HTERT RPE-1 (cell line): Measurements from ENCODE around the gene RNASEH1.

Experiments
- in situ Hi-C: fragments of 300-500 bp; cut with MboI; formaldehyde crosslinking; loops from 4 replicates; pipeline ENCODE4 v1.14.3; 2020; ENCODE audit warnings: low sequenced_read_pairs

RNASEH1 gene, protein sequence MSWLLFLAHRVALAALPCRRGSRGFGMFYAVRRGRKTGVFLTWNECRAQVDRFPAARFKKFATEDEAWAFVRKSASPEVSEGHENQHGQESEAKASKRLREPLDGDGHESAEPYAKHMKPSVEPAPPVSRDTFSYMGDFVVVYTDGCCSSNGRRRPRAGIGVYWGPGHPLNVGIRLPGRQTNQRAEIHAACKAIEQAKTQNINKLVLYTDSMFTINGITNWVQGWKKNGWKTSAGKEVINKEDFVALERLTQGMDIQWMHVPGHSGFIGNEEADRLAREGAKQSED

DNA sequence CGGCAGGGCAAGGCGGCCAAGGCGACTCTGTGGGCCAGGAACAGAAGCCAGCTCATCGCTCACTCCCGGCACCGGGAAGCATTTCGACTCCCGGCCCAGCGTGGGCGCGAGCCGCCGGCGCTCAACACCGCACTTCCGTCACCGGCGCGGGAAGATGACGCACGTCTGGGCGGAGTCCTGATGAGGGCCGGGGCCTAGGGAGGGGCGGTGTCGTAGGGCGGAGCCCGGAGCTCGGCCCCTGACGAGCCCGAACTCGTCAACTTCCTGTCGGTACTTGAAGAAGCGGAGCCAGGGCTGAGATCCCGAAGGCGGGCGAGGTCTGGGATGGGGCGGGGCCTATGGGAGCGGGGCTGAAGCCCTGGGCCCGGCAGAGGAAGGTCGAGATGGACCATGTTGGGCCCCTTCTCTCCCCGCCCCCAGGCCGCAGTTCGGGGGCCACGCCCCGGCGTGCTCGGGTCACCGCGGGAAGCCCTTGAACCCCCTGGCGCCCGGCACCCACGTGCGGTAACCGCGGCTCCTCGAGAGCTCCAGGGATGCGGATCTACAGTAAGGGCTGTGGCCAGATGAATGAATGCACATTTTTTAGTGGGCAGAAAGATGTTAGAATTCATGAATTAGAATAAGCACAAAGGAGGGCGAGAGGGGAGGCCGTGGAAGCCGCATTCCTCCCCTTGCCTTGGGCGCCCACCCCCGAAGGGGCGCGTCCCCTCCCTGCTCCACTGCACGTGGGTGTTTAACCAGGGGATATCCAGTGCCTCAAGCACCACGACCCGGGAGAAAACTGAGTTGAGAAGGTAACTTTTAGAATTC is at the start of gene RNASEH1:
TSS of gene RNASEH1 (minus strand) at position 129 of the 810 bp plus-strand sequence. CDS start at position 56, 73 bp downstream.
- in situ Hi-C loops = no loop called here

DNA sequence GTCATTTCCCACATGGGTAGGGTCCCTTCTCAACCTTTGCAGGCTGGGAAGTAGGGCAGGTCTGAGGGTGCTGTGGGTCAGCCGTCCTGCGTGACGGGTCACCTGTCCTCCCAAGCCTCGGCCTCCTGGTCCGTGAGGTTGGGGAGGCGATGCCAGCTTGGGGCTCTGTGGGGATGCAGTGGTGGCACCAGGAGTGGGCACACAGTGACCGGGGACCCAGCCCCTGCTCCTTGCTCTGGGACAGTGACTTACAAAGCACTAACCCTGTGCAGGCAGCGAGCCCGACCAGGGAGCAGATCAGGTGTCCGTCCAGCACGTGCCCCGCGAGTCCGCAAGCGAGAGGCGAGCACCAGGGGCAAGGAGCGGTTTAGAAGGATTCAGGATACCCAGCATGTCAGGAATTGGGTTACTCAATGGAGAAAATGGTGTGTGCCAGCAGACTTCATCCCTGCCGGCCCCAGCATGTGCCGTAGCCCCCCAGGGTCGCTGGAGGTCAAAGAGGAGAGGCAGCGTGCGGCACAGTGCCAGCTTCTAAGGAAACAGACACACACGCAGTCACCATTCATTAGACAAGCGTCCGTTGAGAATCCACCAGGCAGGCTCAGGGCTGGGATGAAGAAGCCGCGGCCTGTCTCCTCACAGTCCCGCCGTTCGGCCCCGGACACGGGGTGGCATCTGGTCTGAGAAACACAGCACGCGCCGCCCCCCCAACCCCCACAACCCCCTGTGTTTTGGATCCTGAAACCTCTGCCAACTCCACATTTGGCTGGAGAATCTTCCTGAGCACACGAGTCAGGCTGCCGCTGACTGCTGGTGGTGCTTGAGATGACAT is 48.5 kb upstream of the RNASEH1 start:
- in situ Hi-C loops = no loop called here

DNA sequence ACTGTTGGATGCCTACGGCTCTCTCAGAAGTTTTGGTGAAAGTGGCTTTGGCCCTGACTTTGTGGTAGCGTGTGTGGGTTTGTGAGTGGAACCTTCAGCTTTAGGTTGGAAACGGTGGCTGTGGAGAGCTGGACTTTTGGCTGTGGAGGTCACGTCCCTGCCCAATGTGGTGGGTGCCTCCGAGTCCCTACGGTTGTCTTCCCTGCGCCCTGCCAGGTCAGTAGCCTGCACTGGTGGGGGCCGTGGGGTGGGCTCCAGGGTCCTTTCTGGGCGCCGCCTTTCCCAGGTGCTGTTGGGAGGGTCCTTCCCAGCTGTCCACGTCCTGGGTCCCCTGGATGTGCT is 47.9 kb upstream of the RNASEH1 start:
- in situ Hi-C loops = no loop called here

DNA sequence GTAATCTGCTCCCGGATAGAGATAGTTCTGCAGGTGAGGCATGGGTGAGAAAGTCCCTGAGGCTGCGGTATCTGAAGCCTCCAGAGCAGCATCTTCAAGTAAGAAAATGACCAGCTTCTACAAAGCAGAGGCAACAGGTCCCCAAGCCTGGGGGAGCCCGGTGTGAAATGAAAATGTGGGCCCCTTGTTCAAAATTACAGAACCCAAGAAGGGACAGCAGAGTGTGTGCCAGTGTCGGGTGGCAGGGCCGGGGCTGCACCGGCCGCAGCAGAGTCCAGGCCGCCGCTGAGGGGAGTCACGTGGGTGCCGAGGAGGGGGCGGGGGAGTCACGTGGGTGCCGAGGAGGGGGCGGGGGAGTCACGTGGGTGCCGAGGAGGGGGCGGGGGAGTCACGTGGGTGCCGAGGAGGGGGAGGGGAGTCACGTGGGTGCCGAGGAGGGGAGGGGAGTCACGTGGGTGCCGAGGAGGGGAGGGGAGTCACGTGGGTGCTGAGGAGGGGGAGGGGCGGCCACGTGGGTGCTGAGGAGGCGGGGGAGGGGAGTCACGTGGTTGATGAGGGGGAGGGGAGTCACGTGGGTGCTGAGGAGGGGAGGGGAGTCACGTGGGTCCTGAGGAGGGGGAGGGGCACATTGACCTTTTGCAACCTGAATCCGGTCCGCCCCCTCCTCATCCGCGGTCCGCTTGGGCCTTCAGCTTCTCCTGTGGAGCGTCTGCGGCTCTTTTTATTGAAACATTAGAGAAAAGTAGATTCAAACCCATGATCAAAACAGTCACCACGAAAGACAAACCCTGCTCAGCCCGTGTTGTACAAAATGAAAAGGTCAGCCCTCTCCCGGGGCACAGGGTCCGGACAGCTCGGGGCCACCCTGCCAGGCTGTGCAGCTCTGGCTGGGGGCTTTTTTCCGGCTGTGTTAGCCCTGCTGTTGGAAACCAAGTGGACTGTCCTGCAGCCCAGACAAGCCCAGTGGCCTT is 47.1 kb upstream of the RNASEH1 start:
- in situ Hi-C loops = no loop called here

DNA sequence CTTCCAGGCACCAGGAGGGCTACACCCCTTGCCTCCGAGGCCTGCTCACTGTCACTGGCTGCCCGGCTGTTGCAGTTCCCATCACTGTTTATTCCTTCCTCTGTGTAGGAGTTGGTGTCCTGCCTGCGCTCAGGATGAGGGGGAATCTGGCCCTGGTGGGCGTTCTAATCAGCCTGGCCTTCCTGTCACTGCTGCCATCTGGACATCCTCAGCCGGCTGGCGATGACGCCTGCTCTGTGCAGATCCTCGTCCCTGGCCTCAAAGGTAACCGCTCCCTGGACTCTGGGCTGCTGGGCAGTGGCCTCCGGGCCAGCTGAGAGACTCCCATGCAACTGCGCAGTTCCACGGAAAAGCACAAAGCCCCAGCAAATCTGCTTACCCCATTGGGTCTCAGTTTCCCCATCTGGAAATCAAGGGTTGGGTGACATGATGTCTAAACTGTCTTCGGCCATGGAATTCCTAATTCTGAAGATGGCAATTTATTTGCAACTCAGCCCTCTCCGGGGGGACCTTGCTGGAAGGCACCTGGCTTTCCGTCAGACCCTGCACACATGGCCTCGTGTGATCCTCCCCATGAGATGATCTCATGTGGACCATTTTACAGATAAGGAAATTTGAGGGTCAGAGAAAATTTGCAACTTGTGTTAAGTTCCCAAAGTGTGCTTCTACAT is 46.2 kb upstream of the RNASEH1 start:
- in situ Hi-C loops = no loop called here

DNA sequence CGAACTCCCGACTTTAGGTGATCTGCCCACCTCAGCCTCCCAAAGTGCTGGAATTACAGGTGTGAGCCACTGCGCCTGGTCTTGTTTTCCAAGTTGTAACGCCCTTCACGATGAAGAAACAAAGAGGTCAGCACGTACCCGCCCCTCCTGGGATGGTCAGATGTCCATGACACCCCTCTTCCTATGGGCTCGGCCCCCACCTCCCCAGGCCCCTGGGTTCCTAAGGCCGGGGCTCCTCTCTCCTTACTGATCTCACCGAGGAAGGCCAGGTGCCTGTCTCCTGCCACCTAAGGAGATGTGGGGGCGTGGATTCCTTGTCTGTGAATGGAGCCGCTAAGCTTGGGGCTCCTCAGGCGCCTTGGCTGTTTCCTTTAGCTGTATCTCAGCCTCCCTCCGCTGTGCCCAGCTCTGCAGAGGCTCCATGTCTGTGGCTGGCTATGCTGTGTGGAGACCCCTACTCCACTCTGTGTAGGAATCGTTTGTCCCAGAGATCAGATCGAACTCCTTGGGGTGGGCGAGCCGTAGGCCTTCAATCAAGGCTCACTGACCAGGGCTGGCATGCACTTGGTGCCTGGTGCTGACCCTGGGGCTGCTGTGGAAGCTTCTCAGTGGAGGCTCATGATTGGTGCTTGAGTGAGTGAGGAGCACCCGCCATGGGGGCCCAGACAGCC is 45.5 kb upstream of the RNASEH1 start:
- in situ Hi-C loops = no loop called here

DNA sequence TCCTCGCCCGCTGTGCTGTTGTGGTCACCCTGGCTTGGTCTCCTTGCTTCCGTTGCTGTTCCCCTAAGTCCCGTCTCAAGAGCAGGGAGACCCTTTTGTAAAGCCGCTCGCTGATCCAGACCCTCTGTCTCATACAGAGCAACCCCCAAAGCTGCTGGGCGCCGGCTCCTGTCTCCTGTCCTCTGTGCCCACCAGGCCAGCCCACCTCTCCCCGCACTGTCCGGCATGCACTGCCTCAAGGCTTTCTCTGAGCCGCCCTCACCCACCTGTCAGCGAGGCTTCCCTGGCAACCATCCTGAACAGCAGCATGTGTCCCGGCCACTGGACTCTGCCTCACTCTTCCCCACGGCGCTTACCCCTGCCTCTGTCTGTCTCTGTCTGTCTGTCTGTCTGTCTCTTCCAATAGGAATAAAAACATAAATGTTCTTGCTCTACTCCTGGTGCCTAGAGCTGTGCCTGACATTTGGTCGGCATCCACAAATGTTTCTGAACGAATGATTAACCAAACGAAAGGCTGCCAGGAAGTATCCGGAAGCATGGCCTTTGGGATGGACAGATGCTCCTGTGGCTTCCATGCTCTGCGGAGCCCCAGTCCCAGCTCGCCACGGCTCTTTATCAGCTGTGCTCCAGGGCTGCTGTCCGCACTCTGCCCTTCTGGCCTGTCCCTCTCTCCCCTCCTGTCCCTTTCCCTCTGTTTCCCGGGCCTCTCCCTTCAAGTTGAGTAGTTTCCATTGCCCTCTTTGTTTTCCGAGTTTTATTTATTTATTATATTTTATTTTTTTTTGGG is 44.6 kb upstream of the RNASEH1 start:
- in situ Hi-C loops = no loop called here

DNA sequence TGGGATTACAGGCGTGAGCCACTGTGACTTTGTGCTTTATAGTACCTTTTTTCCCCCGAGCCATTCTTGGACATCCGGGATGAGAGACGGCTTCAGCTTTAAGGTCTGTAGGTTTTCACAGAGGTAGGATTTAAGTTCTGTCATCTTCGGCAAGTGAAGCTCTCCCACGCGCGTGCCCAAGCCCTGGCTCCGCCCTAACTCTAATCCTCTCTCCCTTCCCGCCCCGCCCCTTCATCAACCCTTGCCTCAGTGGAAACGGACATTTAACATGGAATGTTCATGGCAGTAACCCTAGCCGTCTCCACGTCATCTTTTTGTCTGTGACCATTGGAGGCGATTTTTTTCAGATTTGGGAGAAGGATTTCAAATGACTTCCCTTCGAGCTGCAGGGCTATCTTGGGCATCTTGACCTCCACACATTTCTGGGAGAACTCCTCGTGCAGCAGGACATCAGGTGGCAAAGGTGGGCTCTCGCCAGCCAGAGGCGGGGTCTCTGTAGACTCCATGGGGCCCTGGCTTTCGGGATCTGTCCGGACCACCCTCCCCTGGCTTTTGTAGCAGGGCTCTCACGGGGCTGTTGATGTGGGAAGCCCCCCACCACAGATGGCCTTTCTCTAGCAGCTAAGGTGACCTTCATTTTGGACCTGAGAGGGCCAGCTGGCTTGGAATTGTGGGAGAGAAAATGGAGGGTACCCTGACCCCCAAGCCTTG is 43.6 kb upstream of the RNASEH1 start:
- in situ Hi-C loops = no loop called here

DNA sequence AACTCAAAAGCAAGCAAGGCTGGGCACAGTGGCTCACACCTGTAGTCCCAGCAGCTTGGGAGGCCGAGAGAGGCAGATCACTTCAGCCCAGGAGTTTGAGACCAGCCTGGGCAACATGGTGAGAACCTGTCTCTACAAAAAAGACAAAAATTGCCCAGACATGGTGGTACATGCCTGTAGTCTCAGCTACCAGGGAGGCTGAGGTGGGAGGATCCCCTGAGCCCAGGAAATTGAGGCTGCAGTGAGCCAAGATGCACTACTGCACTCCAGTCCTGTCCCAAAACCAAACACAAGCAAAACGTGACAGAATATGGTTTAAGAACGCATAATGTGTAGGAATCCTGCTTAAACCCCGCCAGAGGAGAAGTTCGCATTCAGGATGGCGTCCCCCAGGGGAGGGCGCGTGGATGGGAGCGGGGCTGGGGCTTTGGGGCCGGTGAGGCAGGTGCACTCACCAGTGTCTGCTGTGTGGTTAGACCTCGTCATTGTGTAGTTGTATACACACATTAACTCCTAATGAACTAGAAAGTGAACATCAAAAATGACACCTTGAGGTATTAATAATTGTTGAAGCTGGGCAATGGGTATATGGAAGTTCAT is 42.2 kb upstream of the RNASEH1 start:
- in situ Hi-C loops = no loop called here

DNA sequence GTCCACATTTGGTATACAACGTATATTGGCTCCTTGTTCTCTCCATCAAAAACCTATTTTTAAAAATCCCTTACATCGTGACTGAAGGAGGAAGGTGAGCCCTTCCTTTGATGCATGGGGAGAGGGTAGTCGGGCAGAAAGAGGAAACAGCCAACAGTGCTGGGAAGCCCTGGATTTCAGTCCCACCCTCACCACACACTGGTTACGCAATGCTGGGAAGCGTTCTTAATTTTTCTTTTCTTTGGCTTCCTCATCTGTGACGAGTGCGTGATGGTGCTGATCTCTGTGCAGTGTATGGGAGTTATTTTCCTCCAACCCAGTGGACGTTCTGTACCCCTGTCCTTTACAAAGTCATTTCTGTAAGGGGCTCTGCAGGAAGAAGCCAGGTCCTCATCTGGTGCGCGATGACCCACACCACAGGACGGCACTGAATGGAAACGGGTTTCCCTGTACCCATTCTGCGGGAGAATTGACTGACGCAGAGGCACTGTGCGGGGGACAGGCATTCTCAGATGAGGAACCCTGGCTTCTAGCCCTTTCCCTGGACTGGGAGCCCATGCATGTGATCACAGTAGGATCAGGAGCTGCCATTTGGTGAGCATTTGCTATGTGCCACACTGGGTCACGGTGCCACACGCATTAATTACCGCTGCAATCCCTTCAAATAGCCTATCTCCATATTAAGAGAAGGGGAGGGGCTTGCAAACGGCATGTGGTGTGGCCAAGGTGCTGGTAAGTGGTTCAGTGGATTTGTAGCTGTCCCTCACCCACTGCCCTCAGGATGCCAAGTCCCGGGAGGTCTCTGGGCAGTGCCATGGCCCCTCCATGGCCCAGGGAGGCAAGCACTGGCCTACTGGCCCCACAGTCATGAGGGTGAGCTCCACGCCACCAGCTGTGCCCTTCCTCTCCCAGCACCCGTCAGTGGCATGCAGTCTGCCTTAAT is 41.0 kb upstream of the RNASEH1 start:
- in situ Hi-C loops = no loop called here

DNA sequence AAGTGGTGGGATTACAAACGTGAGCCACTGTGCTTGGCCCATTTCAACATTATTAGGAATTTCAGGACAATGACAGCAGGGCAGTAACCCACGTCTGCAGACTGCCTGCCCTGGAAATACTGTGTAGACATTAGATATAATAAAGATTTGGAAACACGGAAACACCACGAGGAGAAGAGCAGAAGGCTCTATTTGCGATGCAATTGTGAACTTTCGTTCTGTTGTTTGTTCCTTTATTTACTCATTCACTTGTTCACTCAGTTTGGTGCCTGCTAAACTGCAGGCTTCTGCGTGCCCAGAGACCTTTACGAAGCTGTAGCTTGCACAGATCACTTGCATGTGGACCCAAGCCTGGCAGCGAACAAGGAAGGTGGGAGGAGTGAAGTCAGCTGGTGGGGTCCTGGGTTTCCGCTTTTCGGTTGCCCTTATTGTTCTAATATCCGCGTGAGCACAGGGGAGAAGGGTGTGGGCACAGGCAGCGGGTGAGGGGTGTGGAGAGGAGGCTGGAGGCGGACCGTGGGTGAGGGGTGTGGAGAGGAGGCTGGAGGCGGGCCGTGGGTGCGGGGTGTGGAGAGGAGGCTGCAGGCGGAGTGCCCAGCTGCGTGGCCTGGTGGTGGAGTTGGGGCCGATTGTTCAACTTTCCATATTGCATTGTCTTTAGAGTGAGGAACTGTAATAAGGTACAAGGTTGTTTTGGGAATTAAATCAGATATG is 40.2 kb upstream of the RNASEH1 start:
- in situ Hi-C loops = no loop called here

DNA sequence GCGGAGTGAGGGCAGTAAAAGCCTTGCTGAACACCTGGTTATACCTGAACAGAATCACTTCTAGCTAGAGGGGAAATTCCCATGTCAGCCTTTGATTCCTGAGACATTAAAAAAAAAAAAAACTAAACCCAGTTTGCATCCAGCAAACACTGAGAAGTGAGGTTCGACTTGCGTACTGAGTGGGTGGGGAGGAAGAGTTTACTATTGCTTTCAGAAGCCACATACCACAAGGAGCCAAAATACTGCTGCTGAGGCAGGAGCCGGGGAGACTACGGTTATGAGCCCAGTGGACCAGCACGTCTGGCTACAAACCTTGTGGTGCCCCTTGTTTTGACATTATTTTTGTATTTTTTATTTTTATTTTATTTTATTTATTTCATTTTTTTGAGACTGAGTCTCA is 39.4 kb upstream of the RNASEH1 start:
- in situ Hi-C loops = no loop called here

DNA sequence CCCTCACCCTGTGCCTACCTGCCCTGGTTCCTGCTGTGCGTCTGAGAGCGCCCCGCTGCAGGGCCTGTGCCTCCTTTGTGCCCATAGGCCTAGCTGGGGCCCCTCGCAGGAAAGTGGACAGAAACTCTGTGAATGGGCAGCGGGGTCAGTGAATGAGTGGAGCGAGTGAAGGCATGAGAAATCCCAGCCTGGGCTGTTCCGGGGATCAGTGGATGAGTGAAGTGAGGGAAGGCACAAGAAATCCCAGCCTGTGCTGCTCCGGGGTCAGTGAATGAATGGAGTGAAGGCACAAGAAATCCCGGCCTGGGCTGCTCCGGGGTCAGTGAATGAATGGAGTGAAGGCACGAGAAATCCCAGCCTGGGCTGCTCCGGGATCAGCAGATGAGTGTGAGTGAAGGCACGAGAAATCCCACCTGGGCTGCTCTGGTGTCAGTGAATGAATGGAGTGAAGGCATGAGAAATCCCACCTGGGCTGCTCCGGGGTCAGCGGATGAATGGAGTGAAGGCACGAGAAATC is 38.8 kb upstream of the RNASEH1 start:
- in situ Hi-C loops = no loop called here

DNA sequence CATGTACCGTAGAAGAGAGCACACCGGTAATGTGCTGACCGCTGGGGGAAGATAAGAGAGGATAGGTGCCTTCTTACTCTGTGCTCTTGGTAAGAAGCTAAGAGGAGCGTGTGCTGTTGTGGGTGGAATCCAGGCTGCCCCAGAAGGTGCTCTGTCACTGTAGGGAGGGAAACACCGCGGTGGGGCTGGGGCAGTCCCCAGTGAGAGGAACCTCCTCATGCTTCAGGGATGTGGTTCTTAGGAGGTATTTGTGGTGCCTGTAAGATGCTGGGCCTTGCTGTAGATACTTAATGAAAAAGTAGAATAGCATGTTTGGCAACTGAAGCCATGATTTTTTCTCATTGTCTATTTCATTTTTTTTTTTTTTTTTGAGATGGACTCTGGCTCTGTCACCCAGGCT is 37.9 kb upstream of the RNASEH1 start:
- in situ Hi-C loops = no loop called here

DNA sequence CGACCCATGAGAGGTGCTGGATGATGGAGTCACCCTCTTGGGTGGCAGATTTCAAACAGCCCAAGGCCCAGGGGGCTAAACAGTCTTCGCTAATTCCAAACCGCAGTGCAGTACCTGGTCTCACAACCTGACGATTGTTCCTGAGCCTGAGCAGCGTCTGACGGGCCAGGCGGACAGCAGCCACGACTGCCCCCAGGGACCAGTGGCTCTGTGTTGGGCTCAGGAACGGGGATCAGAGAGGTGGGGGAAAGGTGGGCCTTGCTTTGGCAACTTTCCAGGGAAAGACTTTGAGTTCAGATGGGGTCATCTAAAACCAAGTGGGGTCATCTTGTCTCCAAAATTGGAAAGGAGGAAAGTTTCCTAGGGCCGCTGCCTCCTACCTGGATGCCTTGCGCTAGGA is 37.3 kb upstream of the RNASEH1 start:
- in situ Hi-C loops = no loop called here
